Peyer's patch (tissue), 4 donors: ENCODE results near the gene DAAM1. TPM values are rescaled to one million over a fixed set of nuclear protein-coding genes. Genes with fewer than 3 reads are reported as not detected.
A peak's percentile ranks its signal among the peaks of the same experiment; 100 is the strongest.

ENCODE experiments used
- DNase-seq, 3 donors: peaks; one replicate each; pipeline ENCODE4 v3.0.0-alpha.2; 2017 to 2019
- H3K27ac ChIP-seq, 4 donors: fragments of 200-600 bp; sonication (generic); one replicate each; pipeline ENCODE4 v1.5.1; 2016 to 2019
- H3K27me3 ChIP-seq, 2 donors: fragments of 200-600 bp; sonication (generic); one replicate each; pipeline ENCODE4 v1.5.1; 2019
- H3K36me3 ChIP-seq, 3 donors: fragments of 200-600 bp; sonication (generic); one replicate each; pipeline ENCODE4 v1.5.1; 2016 to 2019
- H3K4me1 ChIP-seq, 4 donors: fragments of 200-600 bp; sonication (generic); one replicate each; pipeline ENCODE4 v1.5.1; 2016 to 2019
- H3K4me3 ChIP-seq, 4 donors: fragments of 200-600 bp; sonication (generic); 1 replicate in 3 of 4; 2 replicates in 1 of 4; pipeline ENCODE4 v1.5.1; 2016 to 2019; ENCODE audit warnings: mild to moderate bottlenecking in 1 of 4
- H3K9me3 ChIP-seq, 4 donors: fragments of 200-600 bp; sonication (generic); one replicate each; pipeline ENCODE4 v1.5.1; 2016 to 2019; ENCODE audit warnings: mild to moderate bottlenecking in 1 of 4
- CTCF ChIP-seq, 6 experiments: fragments of 450-650 bp in 4 of 6; fragments of 200-600 bp in 2 of 6; sonication (generic) in 1 of 6; IDR thresholded peaks; one replicate each; pipeline ENCODE4 v1.5.1; 2017 to 2019; ENCODE audit warnings: antibody characterized with exemption in 6 of 6, mild to moderate bottlenecking in 3 of 6, moderate library complexity in 1 of 6
- POLR2A ChIP-seq, 2 donors: fragments of 450-650 bp; IDR thresholded peaks; one replicate each; pipeline ENCODE4 v1.5.1; 2017; ENCODE audit warnings: antibody characterized with exemption in 2 of 2, mild to moderate bottlenecking in 2 of 2, moderate library complexity in 2 of 2
- total RNA-seq, 4 donors: library from RNA; depleted of rRNA; stranded (reverse); fragments of >200 nt; gene quantifications; one replicate each; pipeline ENCODE4 v1.1.0, GENCODE V29; 2016

The DAAM1 gene
- total RNA-seq, 4 donors from 2014 or later = 17.7 to 110 (median 61.7) TPM

GRCh38 chr14:59251811-59252771 lies 63.6 kb downstream of the DAAM1 start:
- peaks cover 0 to 16% (median 0%) of the 10 kb centered on the region in 4 donors for H3K4me1 ChIP-seq
- no peak for DNase-seq
- TF ChIP-seq POLR2A (IDR thresholded peaks at IDR 0.05) (no peak), CTCF (IDR thresholded peaks at IDR 0.05) (no peak)
- H3K36me3 ChIP-seq = no peaks in the 10 kb centered on the region
- no peak overlapping the region for H3K27ac ChIP-seq
- no peaks in the 10 kb centered on the region for H3K9me3 ChIP-seq
- H3K4me3 ChIP-seq = no peak overlapping the region
- no peaks in the 10 kb centered on the region for H3K27me3 ChIP-seq

GRCh38 chr14:59252772-59253500 lies 64.5 kb downstream of the DAAM1 start:
- Histone ChIP-seq H3K36me3 (no peaks in the 10 kb centered on the region), H3K9me3 (no peaks in the 10 kb centered on the region), H3K27me3 (no peaks in the 10 kb centered on the region), H3K27ac (peak overlapping the region in 1 of 4 donors; percentile 77), H3K4me1 (peaks cover 0 to 16% (median 0%) of the 10 kb centered on the region in 4 donors), H3K4me3 (no peak overlapping the region)
- no peak for DNase-seq
- TF ChIP-seq POLR2A (IDR thresholded peaks at IDR 0.05) = no peak
- no peak for TF ChIP-seq CTCF (IDR thresholded peaks at IDR 0.05)

GRCh38 chr14:59253527-59253926 lies 65.1 kb downstream of the DAAM1 start:
- Histone ChIP-seq H3K27ac (peak overlapping the region in 2 of 4 donors; percentile 1 to 77), H3K27me3 (no peaks in the 10 kb centered on the region), H3K4me1 (peaks cover 0 to 16% (median 0%) of the 10 kb centered on the region in 4 donors), H3K9me3 (no peaks in the 10 kb centered on the region), H3K36me3 (no peaks in the 10 kb centered on the region), H3K4me3 (no peak overlapping the region)
- TF ChIP-seq POLR2A (IDR thresholded peaks at IDR 0.05) = no peak
- TF ChIP-seq CTCF (IDR thresholded peaks at IDR 0.05) = no peak
- DNase-seq = no peak

GRCh38 chr14:59254146-59254910 lies 65.9 kb downstream of the DAAM1 start:
- H3K4me3 ChIP-seq = no peak overlapping the region
- no peaks in the 10 kb centered on the region for H3K36me3 ChIP-seq
- H3K9me3 ChIP-seq = no peaks in the 10 kb centered on the region
- H3K27ac ChIP-seq = peak overlapping the region; percentile 33 to 77 (median 52)
- no peaks in the 10 kb centered on the region for H3K27me3 ChIP-seq
- peak in 2 of 3 donors; percentile 25 to 68 for DNase-seq
- TF ChIP-seq CTCF (IDR thresholded peaks at IDR 0.05) = no peak
- TF ChIP-seq POLR2A (IDR thresholded peaks at IDR 0.05) = no peak
- peaks cover 0 to 16% (median 0%) of the 10 kb centered on the region in 4 donors for H3K4me1 ChIP-seq

GRCh38 chr14:59254911-59255545 lies 66.6 kb downstream of the DAAM1 start:
- Histone ChIP-seq H3K4me3 (no peak overlapping the region), H3K36me3 (no peaks in the 10 kb centered on the region), H3K9me3 (no peaks in the 10 kb centered on the region), H3K27ac (peak overlapping the region; percentile 33 to 77 (median 52)), H3K27me3 (no peaks in the 10 kb centered on the region), H3K4me1 (peaks cover 0 to 16% (median 0%) of the 10 kb centered on the region in 4 donors)
- TF ChIP-seq CTCF (IDR thresholded peaks at IDR 0.05) (no peak), POLR2A (IDR thresholded peaks at IDR 0.05) (no peak)
- DNase-seq = peak in 1 of 3 donors; percentile 50
